Middle frontal gyrus (tissue), 1 donor: ENCODE results near the gene KIF1B.

Experiments
- DNase-seq: peaks from one replicate; pipeline ENCODE4 v3.0.0-alpha.2; 2015; ENCODE audit warnings: low spot score; ENCODE audit errors: extremely low spot score

The KIF1B gene

GRCh38 chr1:10272274-10272673, 61.9 kb downstream of the KIF1B start:
- no peak for DNase-seq

GRCh38 chr1:10278880-10279279, 68.5 kb downstream of the KIF1B start:
- no peak for DNase-seq

- no peak for DNase-seq
These were observed 70.3 kb downstream of the KIF1B start for GRCh38 chr1:10280439-10281350.

- no peak for DNase-seq
These were observed 73.1 kb downstream of the KIF1B start for GRCh38 chr1:10283318-10283984.

- DNase-seq: no peak
These were observed 75.9 kb downstream of the KIF1B start for GRCh38 chr1:10286244-10286643.

- DNase-seq: no peak
These were observed 76.8 kb downstream of the KIF1B start for GRCh38 chr1:10287023-10287645.

- DNase-seq: no peak
These were observed 77.8 kb downstream of the KIF1B start for GRCh38 chr1:10288029-10288615.

- no peak for DNase-seq
These were observed 81.3 kb downstream of the KIF1B start for GRCh38 chr1:10291705-10292104.

- DNase-seq: no peak
These were observed 81.8 kb downstream of the KIF1B start for GRCh38 chr1:10292188-10292587.

GRCh38 chr1:10295481-10296085, 85.2 kb downstream of the KIF1B start:
- peak; percentile 46 for DNase-seq

- no peak for DNase-seq
These were observed 88.8 kb downstream of the KIF1B start for GRCh38 chr1:10299151-10299550.

- DNase-seq: no peak
These were observed 92.0 kb downstream of the KIF1B start for GRCh38 chr1:10302416-10302815.

GRCh38 chr1:10304295-10304694, 93.9 kb downstream of the KIF1B start:
- DNase-seq: no peak

- no peak for DNase-seq
These were observed 96.1 kb downstream of the KIF1B start for GRCh38 chr1:10306435-10306834.

GRCh38 chr1:10308001-10308400, 97.6 kb downstream of the KIF1B start:
- DNase-seq: no peak

GRCh38 chr1:10309243-10310011, 99.1 kb downstream of the KIF1B start:
- DNase-seq: no peak

GRCh38 chr1:10316752-10317151, 106.4 kb downstream of the KIF1B start:
- no peak for DNase-seq

GRCh38 chr1:10319750-10320149, 109.4 kb downstream of the KIF1B start:
- no peak for DNase-seq

- DNase-seq: no peak
These were observed 110.0 kb downstream of the KIF1B start for GRCh38 chr1:10320336-10320735.

GRCh38 chr1:10322821-10323220, 112.5 kb downstream of the KIF1B start:
- no peak for DNase-seq

GRCh38 chr1:10324627-10325026, 114.3 kb downstream of the KIF1B start:
- no peak for DNase-seq
